A549 (cell line): ENCODE results near the gene TCL1A.

Experiments used
- CBX2 ChIP-seq: fragments of 200-600 bp; sonication (generic); IDR thresholded peaks from 2 replicates; pipeline ENCODE4 v1.6.1; 2016; ENCODE audit warnings: low read depth, mild to moderate bottlenecking, borderline replicate concordance
- HOXA7 ChIP-seq: fragments of 250-450 bp; sonication (Bioruptor Pico); IDR thresholded peaks from 2 replicates; pipeline ENCODE4 v1.5.0; 2020; ENCODE audit warnings: mild to moderate bottlenecking, moderate library complexity
- MAZ ChIP-seq: fragments of 150-350 bp; IDR thresholded peaks from 2 replicates; pipeline ENCODE4 v1.6.1; 2014; ENCODE audit warnings: antibody characterized with exemption, low read depth, low read length, borderline replicate concordance
- POLR2A ChIP-seq: IDR thresholded peaks from 2 replicates; pipeline ENCODE4 v1.6.1; 2012; ENCODE audit warnings: mild to moderate bottlenecking, low read length
- RAD21 ChIP-seq, 2 experiments: fragments of >200 bp in 1 of 2; sonication (Bioruptor Twin) in 1 of 2; formaldehyde crosslinking in 1 of 2; IDR thresholded peaks in 1 of 2; conservative IDR thresholded peaks in 1 of 2; 2 replicates in 1 of 2; 3 replicates in 1 of 2; pipeline ENCODE4 v1.6.1; 2012 to 2018; ENCODE audit warnings: inconsistent platforms in 1 of 2
- ZC3H11A ChIP-seq: fragments of 450-650 bp; IDR thresholded peaks from 2 replicates; pipeline ENCODE4 v1.6.1; 2014; ENCODE audit warnings: antibody characterized with exemption, mild to moderate bottlenecking
- TF ChIP-seq, protein P1 (sequence below): fragments of >200 bp; sonication (Bioruptor Twin); formaldehyde crosslinking; IDR thresholded peaks from 3 replicates; pipeline ENCODE4 v1.5.1; 2016
- TF ChIP-seq, protein P2 (sequence below): fragments of 150-350 bp; IDR thresholded peaks from 2 replicates; pipeline ENCODE4 v1.6.1; 2014; ENCODE audit warnings: low read depth, mild to moderate bottlenecking, low read length
- TF ChIP-seq, protein P3 (sequence below): IDR thresholded peaks from 2 replicates; pipeline ENCODE4 v1.6.1; 2012
- TF ChIP-seq, protein P4 (sequence below): fragments of 450-650 bp; IDR thresholded peaks from 2 replicates; pipeline ENCODE4 v1.6.1; 2014; ENCODE audit warnings: antibody characterized with exemption

DNA sequence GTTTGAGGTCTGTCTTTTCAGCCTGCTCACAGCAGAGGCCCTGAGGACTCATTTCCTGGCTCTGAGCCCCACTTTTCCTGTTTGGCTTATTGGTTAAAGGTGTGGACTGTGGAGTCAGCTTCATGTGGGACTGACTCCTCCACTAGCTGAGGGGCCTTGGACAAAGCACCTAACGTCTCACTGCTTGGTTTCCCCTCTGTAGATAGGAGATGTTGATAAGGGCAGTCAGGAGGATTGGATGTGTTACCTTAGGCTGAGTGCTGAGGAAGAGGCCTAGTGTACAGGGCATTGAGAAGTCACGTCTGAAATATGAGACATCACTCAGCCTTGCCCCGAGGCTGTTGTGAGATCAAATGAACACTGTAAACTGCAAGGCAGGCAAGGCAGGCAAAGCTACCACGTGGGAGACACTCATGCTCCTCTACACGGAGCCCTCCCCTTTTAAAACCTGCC, 27.1 kb upstream of the TCL1A start:
- TF ChIP-seq, protein P1, sequence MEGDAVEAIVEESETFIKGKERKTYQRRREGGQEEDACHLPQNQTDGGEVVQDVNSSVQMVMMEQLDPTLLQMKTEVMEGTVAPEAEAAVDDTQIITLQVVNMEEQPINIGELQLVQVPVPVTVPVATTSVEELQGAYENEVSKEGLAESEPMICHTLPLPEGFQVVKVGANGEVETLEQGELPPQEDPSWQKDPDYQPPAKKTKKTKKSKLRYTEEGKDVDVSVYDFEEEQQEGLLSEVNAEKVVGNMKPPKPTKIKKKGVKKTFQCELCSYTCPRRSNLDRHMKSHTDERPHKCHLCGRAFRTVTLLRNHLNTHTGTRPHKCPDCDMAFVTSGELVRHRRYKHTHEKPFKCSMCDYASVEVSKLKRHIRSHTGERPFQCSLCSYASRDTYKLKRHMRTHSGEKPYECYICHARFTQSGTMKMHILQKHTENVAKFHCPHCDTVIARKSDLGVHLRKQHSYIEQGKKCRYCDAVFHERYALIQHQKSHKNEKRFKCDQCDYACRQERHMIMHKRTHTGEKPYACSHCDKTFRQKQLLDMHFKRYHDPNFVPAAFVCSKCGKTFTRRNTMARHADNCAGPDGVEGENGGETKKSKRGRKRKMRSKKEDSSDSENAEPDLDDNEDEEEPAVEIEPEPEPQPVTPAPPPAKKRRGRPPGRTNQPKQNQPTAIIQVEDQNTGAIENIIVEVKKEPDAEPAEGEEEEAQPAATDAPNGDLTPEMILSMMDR: no peak
- TF ChIP-seq ZC3H11A (no peak), POLR2A (no peak), MAZ (no peak), HOXA7 (CRISPR knock-in tag) (no peak), CBX2 (no peak), RAD21 (conservative IDR thresholded peaks at IDR 0.05 in 1 of 2, IDR thresholded peaks at IDR 0.05 in 1 of 2) (no peak)
- TF ChIP-seq, protein P2, sequence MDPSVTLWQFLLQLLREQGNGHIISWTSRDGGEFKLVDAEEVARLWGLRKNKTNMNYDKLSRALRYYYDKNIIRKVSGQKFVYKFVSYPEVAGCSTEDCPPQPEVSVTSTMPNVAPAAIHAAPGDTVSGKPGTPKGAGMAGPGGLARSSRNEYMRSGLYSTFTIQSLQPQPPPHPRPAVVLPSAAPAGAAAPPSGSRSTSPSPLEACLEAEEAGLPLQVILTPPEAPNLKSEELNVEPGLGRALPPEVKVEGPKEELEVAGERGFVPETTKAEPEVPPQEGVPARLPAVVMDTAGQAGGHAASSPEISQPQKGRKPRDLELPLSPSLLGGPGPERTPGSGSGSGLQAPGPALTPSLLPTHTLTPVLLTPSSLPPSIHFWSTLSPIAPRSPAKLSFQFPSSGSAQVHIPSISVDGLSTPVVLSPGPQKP: no peak
- TF ChIP-seq, protein P3, sequence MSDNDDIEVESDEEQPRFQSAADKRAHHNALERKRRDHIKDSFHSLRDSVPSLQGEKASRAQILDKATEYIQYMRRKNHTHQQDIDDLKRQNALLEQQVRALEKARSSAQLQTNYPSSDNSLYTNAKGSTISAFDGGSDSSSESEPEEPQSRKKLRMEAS: no peak
- TF ChIP-seq, protein P4, sequence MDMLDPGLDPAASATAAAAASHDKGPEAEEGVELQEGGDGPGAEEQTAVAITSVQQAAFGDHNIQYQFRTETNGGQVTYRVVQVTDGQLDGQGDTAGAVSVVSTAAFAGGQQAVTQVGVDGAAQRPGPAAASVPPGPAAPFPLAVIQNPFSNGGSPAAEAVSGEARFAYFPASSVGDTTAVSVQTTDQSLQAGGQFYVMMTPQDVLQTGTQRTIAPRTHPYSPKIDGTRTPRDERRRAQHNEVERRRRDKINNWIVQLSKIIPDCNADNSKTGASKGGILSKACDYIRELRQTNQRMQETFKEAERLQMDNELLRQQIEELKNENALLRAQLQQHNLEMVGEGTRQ: no peak
